K562 (cell line): Measurements from ENCODE around the gene FGFRL1. TPM values are rescaled to one million over a fixed set of nuclear protein-coding genes. Genes with fewer than 3 reads are reported as not detected.

Source experiments
- ARHGAP35 ChIP-seq: fragments of 450-650 bp; IDR thresholded peaks from 2 replicates; pipeline ENCODE4 v1.6.1; 2018; ENCODE audit not compliant: partially characterized antibody
- CCNT2 ChIP-seq: IDR thresholded peaks from 2 replicates; pipeline ENCODE4 v1.6.1; 2011; ENCODE audit warnings: borderline replicate concordance, low read depth, mild to moderate bottlenecking, moderate library complexity, mixed read lengths, low read length; ENCODE audit not compliant: insufficient read length; ENCODE audit errors: extremely low read depth
- HDAC3 ChIP-seq: fragments of 450-650 bp; IDR thresholded peaks from 2 replicates; pipeline ENCODE4 v1.6.1; 2018; ENCODE audit warnings: borderline replicate concordance, mild to moderate bottlenecking, moderate library complexity; ENCODE audit not compliant: partially characterized antibody
- ILF3 ChIP-seq: fragments of 450-650 bp; IDR thresholded peaks from 2 replicates; pipeline ENCODE4 v1.6.1; 2018; ENCODE audit warnings: antibody characterized with exemption, mild to moderate bottlenecking, moderate library complexity, borderline replicate concordance
- MAX ChIP-seq: sonication (generic); formaldehyde crosslinking; IDR thresholded peaks from 2 replicates; pipeline ENCODE4 v1.9.0; 2022; ENCODE audit warnings: mild to moderate bottlenecking, missing genetic modification reagents
- MEIS2 ChIP-seq: fragments of 450-650 bp; IDR thresholded peaks from 2 replicates; pipeline ENCODE4 v1.6.1; 2014; ENCODE audit warnings: mild to moderate bottlenecking; ENCODE audit not compliant: partially characterized antibody
- NONO ChIP-seq, 2 experiments: fragments of 200-400 bp in 1 of 2; fragments of 450-650 bp in 1 of 2; formaldehyde crosslinking in 1 of 2; IDR thresholded peaks; 2 replicates each; pipeline ENCODE4 v1.6.1; 2017; ENCODE audit warnings: low read depth in 2 of 2, mild to moderate bottlenecking in 2 of 2, moderate library complexity in 2 of 2, low read length in 1 of 2
- POLR2B ChIP-seq: fragments of 450-650 bp; IDR thresholded peaks from 2 replicates; pipeline ENCODE4 v1.6.1; 2018; ENCODE audit warnings: low read depth; ENCODE audit not compliant: partially characterized antibody
- SIRT6 ChIP-seq: IDR thresholded peaks from one replicate; pipeline ENCODE4 v1.6.1; 2012; ENCODE audit warnings: low read depth, mild to moderate bottlenecking, control low read depth, inconsistent platforms, low read length, moderate library complexity
- SNAPC5 ChIP-seq: fragments of 250-450 bp; sonication (Bioruptor Pico); IDR thresholded peaks from 2 replicates; pipeline ENCODE4 v1.8.0; 2021; ENCODE audit warnings: moderate library complexity, mild to moderate bottlenecking, inconsistent platforms
- SPI1 ChIP-seq: IDR thresholded peaks from 2 replicates; pipeline ENCODE4 v1.6.1; 2011; ENCODE audit warnings: low read depth, low read length, control low read depth, borderline replicate concordance
- SREBF2 ChIP-seq: sonication (generic); formaldehyde crosslinking; IDR thresholded peaks from 2 replicates; pipeline ENCODE4 v1.4.0; 2020; ENCODE audit warnings: mild to moderate bottlenecking, missing genetic modification reagents
- TRIM24 ChIP-seq, 2 experiments: fragments of 450-650 bp; IDR thresholded peaks; 2 replicates each; pipeline ENCODE4 v1.6.1; 2016
- ZFX ChIP-seq: sonication (generic); formaldehyde crosslinking; IDR thresholded peaks from 2 replicates; pipeline ENCODE4 v1.8.0; 2022; ENCODE audit warnings: mild to moderate bottlenecking, missing genetic modification reagents, moderate library complexity
- ZNF217 ChIP-seq: sonication (generic); formaldehyde crosslinking; IDR thresholded peaks from 2 replicates; pipeline ENCODE4 v1.8.0; 2022; ENCODE audit warnings: mild to moderate bottlenecking, missing genetic modification reagents
- ZNF766 ChIP-seq: fragments of 200-800 bp; sonication (Bioruptor generic); conservative IDR thresholded peaks from 2 replicates; pipeline ENCODE4 v1.6.1; 2016; ENCODE audit warnings: missing genetic modification characterization, missing compliant biosample characterization
- ZNF77 ChIP-seq: fragments of 250-450 bp; sonication (Bioruptor Pico); IDR thresholded peaks from 2 replicates; pipeline ENCODE4 v1.5.0; 2020
- polyA plus RNA-seq, 8 experiments: library from polyadenylated mRNA; depleted of rRNA in 4 of 8; stranded (reverse) in 5 of 8; unstranded in 3 of 8; fragments of >200 nt; fragmentation: Nextera tagmentation in 2 of 8; fragmentation: Illumina TruSeq in 1 of 8; extraction: Ambion mirVana in 2 of 8; extraction: Trizol in 1 of 8; gene quantifications; 2 replicates each; pipeline versions ENCODE4 v1.2.1 to v1.2.3, GENCODE V29; 2011 to 2014; ENCODE audit warnings: inconsistent platforms in 1 of 8, missing spikeins in 1 of 8
- total RNA-seq, 7 experiments: library from RNA; depleted of rRNA in 6 of 7; stranded (reverse); fragments of >200 nt in 6 of 7; fragmentation: Illumina TruSeq in 2 of 7; extraction: Trizol in 2 of 7; gene quantifications; 2 replicates each; pipeline versions ENCODE4 v1.2.1 to v1.2.3, GENCODE V29; 2011 to 2021; ENCODE audit warnings: low replicate concordance in 1 of 7
- TF ChIP-seq, protein P1 (sequence below), 2 experiments: fragments of 450-650 bp in 1 of 2; sonication (generic) in 1 of 2; formaldehyde crosslinking; conservative IDR thresholded peaks; 2 replicates each; pipeline versions ENCODE4 v1.4.0 to v1.8.1; 2020 to 2022; ENCODE audit warnings: mild to moderate bottlenecking in 1 of 2, missing genetic modification reagents in 1 of 2
- TF ChIP-seq, protein P2 (sequence below): fragments of 450-650 bp; formaldehyde crosslinking; IDR thresholded peaks from 2 replicates; pipeline ENCODE4 v1.4.0; 2022; ENCODE audit warnings: missing genetic modification characterization
- TF ChIP-seq, protein P3 (sequence below), 2 experiments: fragments of 450-650 bp in 1 of 2; IDR thresholded peaks; 2 replicates each; pipeline ENCODE4 v1.6.1; 2011 to 2017; ENCODE audit warnings: low read depth in 2 of 2, antibody characterized with exemption in 1 of 2, borderline replicate concordance in 1 of 2, low read length in 1 of 2, mild to moderate bottlenecking in 1 of 2, mixed read lengths in 1 of 2; ENCODE audit not compliant: control insufficient read depth in 1 of 2
- TF ChIP-seq, protein P4 (sequence below): fragments of 250-450 bp; sonication (Bioruptor Pico); IDR thresholded peaks from 2 replicates; pipeline ENCODE4 v1.4.0; 2020

The FGFRL1 gene
- total and polyA plus RNA-seq, 9 of the 15 experiments (the other 6 are each of a cell fraction or from before 2014, with no cell fraction given), result 0.34 to 49.9 (median 14.6) TPM

DNA sequence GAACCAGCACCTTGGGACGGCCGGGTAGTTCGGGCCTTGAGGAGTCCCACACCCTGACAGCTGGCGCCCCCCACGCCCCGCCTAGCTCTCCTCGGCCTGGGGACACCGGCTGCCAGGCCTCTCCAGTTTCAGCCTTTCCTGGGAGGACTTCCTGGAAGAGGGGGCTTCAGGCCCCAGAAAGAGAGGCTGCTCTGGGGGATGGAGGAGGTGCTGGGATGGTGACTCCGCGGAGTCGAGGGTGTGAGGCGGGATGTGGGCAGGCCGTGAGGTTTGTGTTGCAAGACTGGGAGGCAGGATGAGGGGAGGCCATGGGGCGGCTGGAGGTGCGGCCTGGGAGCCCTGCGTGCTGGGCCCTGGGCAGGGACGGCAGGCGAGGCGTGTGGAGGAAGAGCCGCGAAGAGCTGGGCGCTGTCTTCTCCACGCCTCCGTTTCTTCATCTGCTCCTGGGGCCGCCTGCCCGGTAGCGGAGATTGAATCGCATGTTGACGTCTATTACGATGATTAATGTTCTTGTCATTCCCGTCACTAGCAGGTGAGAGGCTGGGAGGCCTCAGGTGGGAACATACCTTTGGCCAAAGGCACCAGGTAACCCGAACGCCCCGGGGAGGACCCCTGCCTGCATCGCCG lies 918 bp upstream of the FGFRL1 start (continued):
- TF ChIP-seq ZFX (0 out of 2 replicates have a peak, but pooled peaks have one; percentile 31), ZNF766 (CRISPR knock-in tag) (no peak), ARHGAP35 (no peak), ZNF77 (CRISPR knock-in tag) (no peak), SNAPC5 (no peak), TRIM24 (IDR thresholded peaks at IDR 0.05) (peak in 1 of 2 experiments; percentile 8; a peak in 1 of 4 replicates), SIRT6 (no peak), ZNF217 (CRISPR knock-in tag) (no peak), HDAC3 (no peak), MEIS2 (peak; percentile 96), SPI1 (no peak), MAX (CRISPR knock-in tag) (peak; percentile 3; the same call in 1 of the 2 replicates), ILF3 (no peak), POLR2B (no peak), CCNT2 (peak; percentile 3), NONO (IDR thresholded peaks at IDR 0.05; ENCODE audit: low read depth in 2 of 2, low read length in 1 of 2) (no peak), SREBF2 (CRISPR knock-in tag) (no peak)
- TF ChIP-seq, protein P1, sequence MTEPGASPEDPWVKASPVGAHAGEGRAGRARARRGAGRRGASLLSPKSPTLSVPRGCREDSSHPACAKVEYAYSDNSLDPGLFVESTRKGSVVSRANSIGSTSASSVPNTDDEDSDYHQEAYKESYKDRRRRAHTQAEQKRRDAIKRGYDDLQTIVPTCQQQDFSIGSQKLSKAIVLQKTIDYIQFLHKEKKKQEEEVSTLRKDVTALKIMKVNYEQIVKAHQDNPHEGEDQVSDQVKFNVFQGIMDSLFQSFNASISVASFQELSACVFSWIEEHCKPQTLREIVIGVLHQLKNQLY (CRISPR knock-in tag; conservative IDR thresholded peaks at IDR 0.05), result no peak
- TF ChIP-seq, protein P2, sequence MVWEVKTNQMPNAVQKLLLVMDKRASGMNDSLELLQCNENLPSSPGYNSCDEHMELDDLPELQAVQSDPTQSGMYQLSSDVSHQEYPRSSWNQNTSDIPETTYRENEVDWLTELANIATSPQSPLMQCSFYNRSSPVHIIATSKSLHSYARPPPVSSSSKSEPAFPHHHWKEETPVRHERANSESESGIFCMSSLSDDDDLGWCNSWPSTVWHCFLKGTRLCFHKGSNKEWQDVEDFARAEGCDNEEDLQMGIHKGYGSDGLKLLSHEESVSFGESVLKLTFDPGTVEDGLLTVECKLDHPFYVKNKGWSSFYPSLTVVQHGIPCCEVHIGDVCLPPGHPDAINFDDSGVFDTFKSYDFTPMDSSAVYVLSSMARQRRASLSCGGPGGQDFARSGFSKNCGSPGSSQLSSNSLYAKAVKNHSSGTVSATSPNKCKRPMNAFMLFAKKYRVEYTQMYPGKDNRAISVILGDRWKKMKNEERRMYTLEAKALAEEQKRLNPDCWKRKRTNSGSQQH (CRISPR knock-in tag), result no peak
- TF ChIP-seq, protein P3, sequence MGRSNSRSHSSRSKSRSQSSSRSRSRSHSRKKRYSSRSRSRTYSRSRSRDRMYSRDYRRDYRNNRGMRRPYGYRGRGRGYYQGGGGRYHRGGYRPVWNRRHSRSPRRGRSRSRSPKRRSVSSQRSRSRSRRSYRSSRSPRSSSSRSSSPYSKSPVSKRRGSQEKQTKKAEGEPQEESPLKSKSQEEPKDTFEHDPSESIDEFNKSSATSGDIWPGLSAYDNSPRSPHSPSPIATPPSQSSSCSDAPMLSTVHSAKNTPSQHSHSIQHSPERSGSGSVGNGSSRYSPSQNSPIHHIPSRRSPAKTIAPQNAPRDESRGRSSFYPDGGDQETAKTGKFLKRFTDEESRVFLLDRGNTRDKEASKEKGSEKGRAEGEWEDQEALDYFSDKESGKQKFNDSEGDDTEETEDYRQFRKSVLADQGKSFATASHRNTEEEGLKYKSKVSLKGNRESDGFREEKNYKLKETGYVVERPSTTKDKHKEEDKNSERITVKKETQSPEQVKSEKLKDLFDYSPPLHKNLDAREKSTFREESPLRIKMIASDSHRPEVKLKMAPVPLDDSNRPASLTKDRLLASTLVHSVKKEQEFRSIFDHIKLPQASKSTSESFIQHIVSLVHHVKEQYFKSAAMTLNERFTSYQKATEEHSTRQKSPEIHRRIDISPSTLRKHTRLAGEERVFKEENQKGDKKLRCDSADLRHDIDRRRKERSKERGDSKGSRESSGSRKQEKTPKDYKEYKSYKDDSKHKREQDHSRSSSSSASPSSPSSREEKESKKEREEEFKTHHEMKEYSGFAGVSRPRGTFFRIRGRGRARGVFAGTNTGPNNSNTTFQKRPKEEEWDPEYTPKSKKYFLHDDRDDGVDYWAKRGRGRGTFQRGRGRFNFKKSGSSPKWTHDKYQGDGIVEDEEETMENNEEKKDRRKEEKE (IDR thresholded peaks at IDR 0.05; ENCODE audit: borderline replicate concordance in 1 of 2, control insufficient read depth in 1 of 2, low read depth in 2 of 2, low read length in 1 of 2), result no peak
- TF ChIP-seq, protein P4, sequence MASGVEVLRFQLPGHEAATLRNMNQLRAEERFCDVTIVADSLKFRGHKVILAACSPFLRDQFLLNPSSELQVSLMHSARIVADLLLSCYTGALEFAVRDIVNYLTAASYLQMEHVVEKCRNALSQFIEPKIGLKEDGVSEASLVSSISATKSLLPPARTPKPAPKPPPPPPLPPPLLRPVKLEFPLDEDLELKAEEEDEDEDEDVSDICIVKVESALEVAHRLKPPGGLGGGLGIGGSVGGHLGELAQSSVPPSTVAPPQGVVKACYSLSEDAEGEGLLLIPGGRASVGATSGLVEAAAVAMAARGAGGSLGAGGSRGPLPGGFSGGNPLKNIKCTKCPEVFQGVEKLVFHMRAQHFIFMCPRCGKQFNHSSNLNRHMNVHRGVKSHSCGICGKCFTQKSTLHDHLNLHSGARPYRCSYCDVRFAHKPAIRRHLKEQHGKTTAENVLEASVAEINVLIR, result no peak
